NCI-H446 treated with DMSO at 0.1 percent for 48 hours (cell line): ENCODE data around the gene TSPAN9.

Experiments used
- DNase-seq: peaks from one replicate; lab custom pipeline; 2025; lab: John Stamatoyannopoulos, UW

TSPAN9 gene, protein sequence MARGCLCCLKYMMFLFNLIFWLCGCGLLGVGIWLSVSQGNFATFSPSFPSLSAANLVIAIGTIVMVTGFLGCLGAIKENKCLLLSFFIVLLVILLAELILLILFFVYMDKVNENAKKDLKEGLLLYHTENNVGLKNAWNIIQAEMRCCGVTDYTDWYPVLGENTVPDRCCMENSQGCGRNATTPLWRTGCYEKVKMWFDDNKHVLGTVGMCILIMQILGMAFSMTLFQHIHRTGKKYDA

DNA sequence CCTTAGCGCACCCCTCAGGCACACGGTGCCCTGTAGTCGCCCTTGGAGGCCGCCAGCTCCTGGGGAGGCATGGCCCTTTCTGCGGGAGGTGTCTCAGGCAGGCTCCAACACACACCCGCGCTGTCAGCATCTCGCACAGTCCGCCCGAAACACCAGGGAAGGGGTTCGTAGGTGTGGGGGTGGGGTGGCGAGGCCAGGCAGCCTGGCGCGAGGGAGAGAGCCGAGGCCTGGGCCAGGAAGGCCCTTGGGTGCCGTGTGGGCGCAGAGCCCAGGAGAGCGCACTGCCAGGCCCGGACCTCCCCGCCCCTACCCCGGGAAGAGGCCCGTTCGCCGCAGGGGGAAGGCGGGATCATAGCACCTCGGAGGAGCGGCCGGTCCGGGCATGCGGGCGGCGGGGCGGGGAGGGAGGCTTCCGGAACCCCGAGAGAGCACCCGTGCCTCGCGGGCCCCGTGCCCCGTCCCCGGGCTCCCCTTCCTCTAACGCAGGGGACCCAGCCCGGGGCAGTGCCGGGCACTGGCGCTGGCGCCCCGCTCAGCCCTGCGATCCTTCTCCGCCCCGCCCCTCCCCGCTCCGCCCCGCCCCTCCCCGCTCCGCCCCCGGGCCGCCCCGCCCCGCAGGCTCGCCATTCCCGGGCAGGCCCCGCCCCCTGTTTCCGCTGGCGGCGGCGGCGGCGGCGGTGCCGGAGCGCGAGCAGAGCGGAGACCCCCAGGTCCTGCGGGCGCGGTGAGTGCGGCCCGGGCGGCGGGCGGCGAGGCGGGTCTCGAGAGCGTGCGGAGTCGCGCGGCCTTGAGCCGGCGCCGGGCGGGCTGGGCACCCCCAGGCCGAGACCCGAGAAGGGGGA lies at the start of gene TSPAN9:
TSPAN9 (plus strand) TSS at position 650 of the 842 bp plus-strand sequence. CDS start 123,815 bp downstream, outside the sequence.
- DNase-seq: no peak

DNA sequence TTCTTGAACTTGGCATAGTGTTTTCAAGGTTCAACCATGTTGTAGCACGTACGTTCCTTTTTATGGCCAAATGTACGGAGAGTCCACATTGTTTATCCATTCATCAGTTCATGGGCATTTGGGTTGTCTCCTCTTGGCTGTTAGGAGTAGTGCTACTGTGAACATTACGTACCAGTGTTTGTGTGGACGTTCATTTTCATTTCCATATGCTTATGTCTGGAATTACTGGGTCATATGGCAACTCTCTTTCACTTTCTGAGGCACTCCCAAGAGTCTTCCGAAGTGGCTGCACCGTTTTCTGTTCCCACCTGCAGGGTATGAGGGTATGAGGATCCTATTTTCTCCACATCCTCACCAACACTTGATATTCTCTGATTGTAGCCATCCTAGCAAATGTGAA lies 49.1 kb upstream of the TSPAN9 start:
- DNase-seq: no peak

DNA sequence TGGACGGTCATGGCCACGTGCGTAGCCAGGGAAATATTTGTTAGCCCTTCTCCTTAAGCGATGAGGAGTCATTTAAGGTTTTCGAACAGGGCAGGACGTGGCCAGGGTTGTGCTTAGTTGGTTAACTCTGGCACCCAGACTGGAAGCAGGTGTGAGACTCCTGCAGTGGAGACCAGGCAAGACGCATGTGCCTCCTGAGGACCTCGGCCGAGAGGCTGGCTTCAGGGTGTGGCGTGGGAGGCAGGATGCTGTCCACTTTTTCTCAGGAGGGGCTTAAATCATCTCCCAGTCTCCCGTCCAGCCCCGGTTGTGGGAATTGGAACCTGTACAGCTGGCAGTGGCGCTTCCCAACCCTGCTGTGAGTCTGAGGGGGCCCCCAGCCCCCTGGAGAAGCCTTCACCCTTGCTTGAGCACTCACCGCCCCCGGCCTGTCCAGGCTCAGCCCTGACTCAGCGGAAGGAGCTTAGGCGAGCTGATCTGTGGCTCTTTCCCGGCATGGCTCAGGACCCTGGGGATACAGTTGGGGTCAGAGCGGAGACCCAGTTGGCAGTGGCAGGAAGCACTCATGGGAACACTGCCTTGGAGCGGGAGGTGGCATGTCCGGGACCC lies 46.3 kb upstream of the TSPAN9 start:
- no peak for DNase-seq

DNA sequence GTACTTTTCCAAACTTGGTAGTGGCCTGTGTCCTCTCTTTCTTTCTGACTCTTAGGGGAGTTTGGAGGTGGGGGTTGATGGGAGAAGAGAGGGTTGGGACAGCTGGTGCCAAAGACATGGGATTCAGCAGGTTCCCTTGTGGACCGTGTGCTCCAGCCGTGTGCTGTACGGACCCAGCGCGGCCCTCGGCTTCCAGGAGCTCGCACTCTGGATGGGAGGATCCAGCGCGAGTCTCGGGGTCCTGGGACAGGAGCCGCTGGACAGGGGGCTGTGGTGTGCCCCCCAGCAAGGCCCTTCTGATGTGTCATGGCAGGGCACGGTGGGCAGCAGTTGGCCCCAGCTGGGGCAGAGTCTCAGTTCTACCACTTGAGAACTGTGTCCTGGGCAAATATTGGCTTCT lies 45.0 kb upstream of the TSPAN9 start:
- no peak for DNase-seq

DNA sequence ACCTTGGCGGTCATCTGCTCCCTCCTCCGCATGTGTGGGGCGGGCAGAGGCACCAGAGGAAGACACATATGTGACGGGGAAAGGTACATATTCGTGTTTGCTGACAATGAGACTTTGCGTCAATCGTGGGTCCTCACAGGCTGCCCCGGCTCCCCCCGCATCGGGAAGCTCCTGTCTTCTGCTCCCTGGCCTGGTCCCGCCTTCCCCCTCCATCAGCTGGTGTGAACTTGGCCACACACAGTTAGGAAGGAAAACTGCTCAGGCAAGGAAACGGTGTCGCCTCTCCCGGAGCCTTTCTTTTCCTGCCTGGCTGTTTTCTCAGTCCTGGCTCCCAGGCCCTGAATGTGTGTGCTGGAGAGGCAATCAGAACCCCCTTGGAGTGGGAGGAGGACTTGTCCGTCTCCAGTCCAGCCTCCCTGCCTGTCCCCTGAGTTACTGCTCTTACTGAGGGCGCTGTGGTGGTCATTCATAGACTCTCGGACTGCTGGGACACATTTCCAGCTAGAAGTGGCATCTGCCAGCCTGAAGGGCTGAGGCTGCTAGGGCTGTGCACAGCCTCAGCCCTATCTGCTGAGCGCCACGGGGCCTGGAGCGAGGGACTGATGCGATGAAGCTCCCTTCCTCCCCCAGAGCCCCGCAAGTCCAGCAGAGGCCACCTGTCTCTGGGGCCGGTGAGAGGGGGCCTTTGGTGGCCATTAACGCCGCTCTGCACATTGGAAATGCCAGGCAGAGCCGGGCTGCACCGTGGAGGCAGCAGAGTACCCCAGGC lies 44.2 kb upstream of the TSPAN9 start:
- DNase-seq: no peak

DNA sequence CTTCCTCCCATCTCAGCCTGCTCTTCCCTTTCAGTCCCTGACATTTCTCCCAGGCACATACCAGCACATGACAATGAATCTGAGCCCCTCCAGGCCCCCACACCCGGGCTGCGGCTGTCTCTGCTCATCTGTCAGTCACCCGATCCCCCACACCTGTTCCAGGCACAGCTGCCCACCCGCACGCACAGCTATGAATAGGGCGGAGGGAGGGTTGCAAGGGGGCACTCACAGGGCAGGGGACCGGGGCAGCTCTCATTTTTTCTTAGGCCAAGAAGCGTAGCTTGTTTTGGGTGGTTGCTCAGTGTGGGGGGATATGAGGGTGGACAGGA lies 43.7 kb upstream of the TSPAN9 start:
- no peak for DNase-seq

DNA sequence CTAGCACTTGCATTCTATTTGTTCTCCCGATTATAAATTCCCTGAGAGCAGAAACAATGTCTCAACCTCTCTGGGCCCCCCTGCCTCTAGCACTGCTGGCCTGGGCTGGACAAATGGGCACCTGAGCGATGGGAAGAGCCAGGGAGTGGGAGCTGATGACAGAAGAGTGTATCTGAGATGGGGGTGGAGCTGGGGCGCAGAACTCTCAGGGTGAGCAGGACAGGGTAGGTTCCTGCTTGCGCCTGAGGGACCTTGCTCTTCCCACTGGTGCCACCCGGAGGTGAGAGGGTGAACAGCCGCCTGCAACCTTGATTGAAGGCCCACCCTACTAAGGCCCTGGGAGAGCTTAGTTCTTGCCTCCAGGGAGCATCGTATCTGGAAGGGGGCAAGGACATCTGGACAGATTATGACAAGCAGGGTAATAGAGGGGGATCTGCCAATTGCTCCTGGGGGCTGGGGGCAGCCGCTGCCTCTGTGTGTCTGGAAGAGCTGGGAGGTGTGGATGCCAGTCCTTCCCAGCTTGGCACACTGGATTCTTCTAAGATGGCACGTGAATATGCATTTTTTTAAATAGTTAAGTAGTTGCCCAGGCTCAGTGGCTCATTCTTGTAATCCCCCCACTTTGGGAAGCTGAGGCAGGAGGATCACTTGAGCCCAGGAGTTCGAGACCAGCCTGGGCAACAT lies 43.0 kb upstream of the TSPAN9 start:
- no peak for DNase-seq

DNA sequence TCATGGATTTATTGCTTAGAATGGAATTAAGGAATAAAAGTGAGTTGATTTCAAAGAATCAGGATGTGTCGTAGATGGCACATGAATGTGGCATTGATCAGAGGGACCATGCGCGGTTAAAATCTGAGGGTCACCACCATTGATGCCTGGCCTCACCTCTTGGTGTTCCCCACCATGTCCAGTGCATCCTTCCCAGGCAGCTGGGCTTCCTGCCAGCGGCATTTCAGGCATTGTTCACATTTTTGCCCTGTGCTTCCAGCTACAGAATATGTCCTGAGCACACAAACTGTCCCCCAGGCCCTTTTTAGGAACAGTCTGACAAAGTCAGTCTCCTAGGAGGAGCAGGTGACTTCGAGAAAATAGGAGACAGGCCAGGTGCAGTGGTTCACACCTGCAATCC lies 42.0 kb upstream of the TSPAN9 start:
- DNase-seq: no peak

DNA sequence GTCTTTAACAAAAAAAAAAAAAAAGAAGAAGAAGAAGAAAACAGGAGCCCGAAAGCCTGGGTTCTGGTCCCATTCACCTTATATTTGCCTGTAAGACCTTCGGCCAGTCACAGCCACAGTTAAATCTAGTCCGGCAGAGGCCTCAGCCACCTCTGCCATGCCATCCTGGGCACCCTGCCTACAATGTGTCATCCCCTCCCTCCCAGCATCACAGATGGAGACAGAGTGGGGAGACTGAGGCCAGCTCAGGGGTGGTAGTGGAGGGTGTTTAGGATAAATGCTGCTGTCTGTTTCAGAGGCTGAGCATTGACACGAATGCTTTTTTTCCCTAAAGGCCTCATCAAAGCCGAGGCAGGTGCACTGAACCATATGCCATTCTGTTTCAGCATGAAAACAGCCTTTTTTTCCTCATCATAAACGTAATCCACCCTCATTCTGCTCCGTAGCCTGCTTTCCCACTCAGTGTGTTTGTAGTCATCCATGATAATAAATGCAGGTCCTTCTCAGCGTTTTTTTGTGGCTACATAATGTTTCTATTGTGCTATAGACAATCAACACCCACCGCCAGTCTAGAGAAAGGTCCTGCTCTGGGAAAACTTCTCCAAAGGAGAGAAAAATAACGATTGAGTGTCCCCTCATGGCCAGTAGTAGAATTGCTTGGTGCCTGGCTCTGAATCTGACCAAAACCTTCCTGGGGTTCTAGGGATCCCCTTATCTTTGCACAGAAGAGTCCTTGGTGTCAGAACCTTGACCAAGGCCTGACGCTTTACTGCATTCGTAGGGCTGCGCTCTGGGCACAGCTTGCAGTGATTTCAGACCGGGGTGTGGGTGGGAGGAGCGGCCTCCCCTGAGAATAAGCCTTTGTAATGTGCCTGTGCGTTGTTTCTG lies 41.1 kb upstream of the TSPAN9 start:
- no peak for DNase-seq

DNA sequence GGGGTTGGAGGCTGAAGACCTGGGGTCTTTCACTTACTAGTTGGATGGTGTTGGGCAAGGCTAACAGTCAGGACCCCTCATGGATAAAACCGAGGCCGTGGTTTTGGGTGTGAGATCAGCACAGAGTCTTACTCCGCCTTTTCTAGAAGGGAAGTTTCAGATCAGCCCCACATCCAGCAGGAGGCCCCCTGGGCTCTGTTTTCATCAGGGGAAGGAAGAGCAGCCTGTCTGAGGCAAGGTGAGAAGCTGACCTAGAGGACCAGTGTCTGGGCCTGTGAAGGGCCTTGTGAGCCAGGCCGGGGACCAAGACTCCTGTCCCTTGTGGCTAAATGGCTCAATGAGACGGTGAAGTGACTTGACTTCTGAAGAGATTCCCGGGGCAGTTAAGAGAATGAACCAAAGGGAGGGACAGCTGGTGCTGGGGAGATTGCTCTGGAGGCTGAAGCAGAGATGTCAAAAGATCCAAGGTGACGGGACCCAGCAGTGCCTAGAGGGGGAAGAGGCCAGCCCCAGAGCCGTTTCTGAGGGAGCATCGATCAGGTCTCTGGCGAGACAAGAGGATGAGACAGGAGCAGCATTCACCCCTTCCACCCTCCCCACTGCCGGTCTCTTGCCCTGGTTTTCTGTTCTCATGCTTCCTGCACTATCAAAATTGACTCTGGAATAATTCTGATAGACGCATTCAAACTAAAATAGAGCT lies 40.1 kb upstream of the TSPAN9 start:
- DNase-seq: no peak

DNA sequence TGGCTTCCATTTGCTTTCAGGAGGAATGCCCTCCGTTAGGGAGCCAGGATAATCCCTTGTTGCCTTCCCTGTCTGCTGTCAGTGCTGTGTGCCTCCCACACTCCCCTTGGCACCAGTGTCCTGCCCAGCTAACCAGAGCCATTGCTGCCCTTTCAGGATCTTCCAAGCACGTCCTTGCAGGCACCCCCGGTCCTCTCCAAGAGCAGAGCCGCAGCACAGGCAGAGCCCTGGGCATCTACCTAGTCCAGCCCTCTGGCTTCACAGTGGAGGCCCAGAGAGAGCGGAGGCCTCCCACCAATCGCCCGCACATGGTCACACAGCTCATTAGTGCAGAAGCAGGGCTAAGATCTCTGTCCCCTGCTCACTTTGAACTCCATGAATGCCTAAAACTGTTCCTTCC lies 39.0 kb upstream of the TSPAN9 start:
- DNase-seq: no peak

DNA sequence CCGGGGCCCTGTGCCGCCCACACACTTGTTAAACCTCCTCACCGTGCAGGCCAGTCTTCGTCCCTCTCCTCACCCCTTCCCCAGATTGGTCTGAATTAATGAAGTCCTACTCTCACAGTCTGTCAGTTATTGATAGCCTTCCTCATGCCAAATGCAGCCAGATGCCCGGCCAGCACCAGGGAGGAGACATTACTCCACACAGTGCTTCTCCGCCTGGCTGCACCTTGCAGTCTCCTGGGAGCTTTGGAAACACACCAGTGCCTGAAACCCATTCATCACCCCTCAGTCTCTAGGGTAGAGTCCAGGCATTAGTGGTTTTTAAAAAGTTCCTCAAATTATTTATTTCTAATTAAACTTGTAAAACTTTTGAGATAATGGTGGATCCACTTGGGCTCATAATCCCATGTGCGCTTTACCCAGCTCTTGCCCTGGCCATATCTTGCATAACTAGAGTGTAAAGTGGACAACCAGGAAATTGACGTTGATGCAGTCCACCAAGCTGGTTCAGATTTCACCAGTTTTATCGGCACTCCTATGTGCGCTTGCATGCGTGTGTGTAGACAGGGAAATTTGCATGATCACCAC lies 38.2 kb upstream of the TSPAN9 start:
- no peak for DNase-seq

DNA sequence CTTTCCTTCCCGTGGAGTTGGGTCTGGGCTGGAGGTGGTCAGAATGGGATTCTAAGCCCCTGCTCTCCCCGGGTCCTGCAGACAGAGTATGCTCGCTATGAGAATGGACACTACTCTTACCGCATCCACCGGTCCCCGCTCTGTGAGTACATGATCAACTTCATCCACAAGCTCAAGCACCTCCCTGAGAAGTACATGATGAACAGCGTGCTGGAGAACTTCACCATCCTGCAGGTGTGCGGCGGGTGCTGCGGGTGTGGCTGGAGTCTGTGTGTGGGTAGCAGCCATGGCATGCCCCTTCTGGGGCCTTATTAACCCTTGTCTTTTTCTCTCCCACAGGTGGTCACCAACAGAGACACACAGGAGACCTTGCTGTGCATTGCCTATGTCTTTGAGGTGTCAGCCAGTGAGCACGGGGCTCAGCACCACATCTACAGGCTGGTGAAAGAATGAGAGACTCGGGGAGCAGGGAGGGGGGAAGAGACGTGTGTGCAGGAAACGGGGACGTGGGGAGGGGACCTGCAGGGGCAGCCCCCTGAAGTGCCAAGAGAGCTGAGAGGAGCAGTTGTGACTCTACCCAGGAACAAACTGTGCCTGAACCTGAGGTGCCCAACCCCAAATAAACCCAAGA lies 37.0 kb upstream of the TSPAN9 start:
- DNase-seq: no peak

DNA sequence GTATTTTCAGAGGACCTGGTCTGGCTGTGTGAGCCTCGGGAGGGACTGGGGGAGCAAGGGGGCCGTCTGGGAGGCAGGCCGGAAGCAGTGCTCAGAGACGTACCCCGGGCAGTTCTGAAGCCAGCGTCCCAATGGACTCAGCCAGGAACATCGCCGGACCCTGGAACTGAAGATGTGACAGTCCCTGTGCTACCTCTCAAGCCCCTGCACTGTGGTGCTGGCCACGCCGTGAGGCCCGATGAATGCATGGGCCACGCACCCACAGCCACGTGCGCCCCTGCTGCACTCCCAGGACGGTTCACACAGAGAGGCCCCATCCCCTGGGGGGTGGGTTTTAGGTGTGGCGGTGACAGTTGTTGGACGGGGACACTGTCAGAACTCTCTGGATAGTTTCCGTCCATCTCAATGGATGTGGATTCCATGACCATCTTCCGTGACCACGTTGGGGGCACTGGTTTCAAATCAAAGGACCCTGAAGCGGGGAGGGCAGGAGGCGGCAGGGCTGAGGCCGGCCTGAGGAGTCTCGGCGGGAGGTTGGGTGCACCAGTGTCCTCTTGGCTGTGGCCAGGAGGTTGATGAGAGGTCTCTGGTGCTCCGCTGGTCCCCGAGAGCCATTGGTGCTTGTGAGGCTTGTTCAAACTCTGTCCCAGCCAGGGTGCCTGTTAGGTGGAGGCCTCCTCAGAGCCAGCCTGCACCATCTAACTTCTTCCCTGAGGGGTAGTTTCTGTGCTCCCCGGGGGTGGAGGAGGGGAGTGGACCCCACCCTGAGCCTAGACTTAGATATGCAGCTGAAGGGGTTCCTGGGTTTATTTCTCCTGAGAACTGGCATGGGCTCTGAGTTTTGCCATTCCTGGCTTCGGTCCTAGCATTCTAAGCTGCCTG lies 36.3 kb upstream of the TSPAN9 start:
- DNase-seq: no peak

DNA sequence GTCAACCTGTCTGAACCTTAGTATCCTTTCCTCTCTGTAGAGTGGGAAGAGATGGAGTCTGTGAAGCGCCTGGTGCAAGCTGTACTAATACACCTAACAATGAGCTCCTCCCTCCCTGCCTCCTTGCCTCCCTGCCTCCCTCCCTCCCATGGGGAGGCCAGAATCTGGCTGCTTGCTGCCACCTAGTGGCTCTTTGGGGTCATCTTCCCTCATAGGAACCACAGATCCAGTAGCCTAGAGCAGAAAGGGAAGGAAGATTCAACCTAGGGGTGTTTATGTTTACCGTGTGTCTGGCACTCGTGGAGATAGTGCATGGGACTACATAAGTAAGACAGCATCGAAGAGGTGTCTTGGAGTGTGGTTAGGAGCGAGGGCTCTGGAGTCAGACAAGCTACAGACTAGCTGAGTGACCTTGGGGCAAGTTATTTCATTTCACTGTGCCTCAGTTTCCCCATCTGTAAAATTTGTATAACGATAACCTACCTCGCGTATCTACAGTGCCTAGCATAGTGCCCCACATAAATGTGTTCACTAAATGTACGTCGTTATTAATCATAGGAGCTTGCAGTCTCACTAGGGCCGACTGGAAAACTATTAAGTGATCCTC lies 35.5 kb upstream of the TSPAN9 start:
- DNase-seq: peak; percentile 51

DNA sequence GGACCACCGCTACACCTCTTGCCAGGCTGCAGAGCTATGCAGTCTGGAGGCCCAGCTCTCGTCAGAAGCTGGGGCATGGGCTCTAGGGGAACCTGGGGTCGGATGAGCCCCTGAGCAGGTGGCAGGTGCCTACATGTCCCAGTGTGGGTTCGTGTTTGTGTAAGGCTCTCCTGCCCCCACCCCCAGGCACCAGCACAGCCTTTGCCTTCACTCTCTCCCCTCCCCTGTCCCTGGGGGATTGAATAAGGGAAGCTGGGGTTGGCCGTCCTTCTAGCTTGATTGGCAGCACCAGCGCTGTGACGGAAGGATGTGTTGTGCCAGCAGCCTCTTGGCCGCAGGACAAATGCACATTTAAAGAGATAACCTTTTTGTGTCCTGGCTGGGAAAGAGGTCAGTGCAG lies 34.8 kb upstream of the TSPAN9 start:
- no peak for DNase-seq

DNA sequence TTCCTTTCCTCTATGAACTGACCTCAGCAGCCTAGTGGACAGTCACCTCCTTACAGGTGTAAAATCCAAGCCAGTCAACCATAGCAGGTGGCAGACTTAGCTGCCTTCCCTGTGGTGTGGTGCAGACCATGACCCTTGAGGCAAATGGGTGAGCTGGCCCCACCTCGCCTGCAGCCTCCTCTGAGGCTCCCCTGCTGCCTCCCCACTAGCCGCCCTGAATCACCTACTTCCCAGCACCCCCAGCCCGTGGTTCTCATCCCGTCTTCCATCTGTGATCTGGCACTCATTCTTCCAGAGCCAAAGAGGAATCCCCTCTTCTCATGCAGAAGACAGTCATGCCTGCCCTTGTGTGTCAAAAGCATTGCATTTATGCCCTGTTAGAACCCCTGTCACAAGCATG lies 34.4 kb upstream of the TSPAN9 start:
- DNase-seq: no peak

DNA sequence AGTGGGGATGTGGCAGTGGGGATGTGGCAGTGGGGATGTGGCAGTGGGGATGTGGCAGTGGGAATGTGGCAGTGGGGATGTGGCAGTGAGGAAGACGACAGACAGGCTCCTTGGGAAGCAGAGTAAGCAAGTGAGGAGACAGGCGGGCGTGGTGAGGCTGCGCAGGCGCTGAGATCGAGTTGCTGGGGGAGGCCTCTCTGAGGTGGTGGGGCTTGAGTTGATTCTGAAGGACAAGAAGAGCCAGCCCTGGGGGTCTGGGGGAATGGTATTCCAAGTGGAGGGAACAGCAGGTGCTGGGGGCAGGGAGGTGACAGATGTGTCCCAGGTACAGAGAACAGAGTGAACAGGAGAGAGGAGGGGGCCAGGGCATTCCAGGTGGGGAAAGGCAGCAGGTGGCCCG lies 33.8 kb upstream of the TSPAN9 start:
- DNase-seq: no peak
